Panc1 (cell line): ENCODE results near the gene ITGB4. TPM values are rescaled to one million over a fixed set of nuclear protein-coding genes. Genes with fewer than 3 reads are reported as not detected.
A peak's percentile ranks its signal among the peaks of the same experiment; 100 is the strongest.

Source experiments
- ATAC-seq: fragments of 200-7000 bp; cut with Tn5 transposase; 2 replicates; pipeline ENCODE4 v1.9.1; 2020; ENCODE audit warnings: mild to moderate bottlenecking, moderate library complexity
- BruUV-seq: library from RNA; stranded (reverse); fragments of 400-500 nt; replicated peaks from 2 replicates; lab custom pipeline; 2021; lab: Mats Ljungman, UMichigan
- CTCF ChIA-PET: fragments of 300-600 bp; sonication (Branson Sonifier 250); formaldehyde crosslinking; loops from one replicate; lab custom pipeline; 2022; ENCODE audit warnings: antibody characterized with exemption; lab: Charles Lee
- POLR2A ChIA-PET: fragments of 300-600 bp; sonication (Branson Sonifier 250); formaldehyde crosslinking; loops from one replicate; lab custom pipeline; 2022; ENCODE audit warnings: antibody characterized with exemption; lab: Charles Lee
- DNase-seq: peaks from one replicate; pipeline ENCODE4 v3.0.0-alpha.2; 2010; ENCODE audit warnings: low read depth, low spot score
- H3K27ac ChIP-seq: 2 replicates; pipeline ENCODE4 v1.5.1; 2011; ENCODE audit warnings: mild to moderate bottlenecking, low read length, inconsistent platforms
- H3K27me3 ChIP-seq: fragments of 200-500 bp; sonication (Bioruptor generic); 2 replicates; pipeline ENCODE4 v1.6.0; 2014; ENCODE audit warnings: low read length, inconsistent platforms; ENCODE audit not compliant: control insufficient read depth, insufficient read depth
- H3K36me3 ChIP-seq: fragments of 200-500 bp; sonication (Bioruptor generic); 2 replicates; pipeline ENCODE4 v1.5.1; 2014; ENCODE audit warnings: inconsistent platforms, mild to moderate bottlenecking, low read length, moderate library complexity; ENCODE audit not compliant: control insufficient read depth, insufficient read depth
- H3K4me1 ChIP-seq: 2 replicates; pipeline ENCODE4 v1.5.1; 2011; ENCODE audit warnings: inconsistent platforms, mild to moderate bottlenecking, low read length, moderate library complexity; ENCODE audit not compliant: control insufficient read depth, insufficient read depth
- H3K4me3 ChIP-seq, 2 experiments: 2 replicates each; pipeline ENCODE4 v1.5.1; 2011 to 2012; ENCODE audit warnings: low read depth in 2 of 2, low read length in 2 of 2, mild to moderate bottlenecking in 2 of 2, inconsistent platforms in 1 of 2, moderate library complexity in 1 of 2
- H3K9me3 ChIP-seq: fragments of 200-500 bp; sonication (Bioruptor generic); 2 replicates; pipeline ENCODE4 v1.5.1; 2014; ENCODE audit warnings: low read depth, mild to moderate bottlenecking, inconsistent platforms, low read length, moderate library complexity; ENCODE audit not compliant: control insufficient read depth, insufficient read depth
- CTCF ChIP-seq: fragments of 450-650 bp; IDR thresholded peaks from 2 replicates; pipeline ENCODE4 v1.5.1; 2017; ENCODE audit warnings: mild to moderate bottlenecking
- POLR2AphosphoS5 ChIP-seq: IDR thresholded peaks from 2 replicates; pipeline ENCODE4 v1.6.1; 2012; ENCODE audit warnings: mild to moderate bottlenecking, low read depth, low read length, moderate library complexity
- SIN3A ChIP-seq: IDR thresholded peaks from 2 replicates; pipeline ENCODE4 v1.6.1; 2012; ENCODE audit warnings: low read depth, mild to moderate bottlenecking, low read length, moderate library complexity, borderline replicate concordance; ENCODE audit not compliant: insufficient read depth
- TCF7L2 ChIP-seq: IDR thresholded peaks from 2 replicates; pipeline ENCODE4 v1.6.1; 2011; ENCODE audit warnings: mild to moderate bottlenecking, low read depth, low read length, inconsistent platforms
- in situ Hi-C: cut with HindIII; loops from 2 replicates; pipeline ENCODE4 v1.10.0; 2016; ENCODE audit warnings: low sequenced_read_pairs, low pct_unique_long_range_greater_than_20kb
- intact Hi-C: fragments of 100-400 bp; cut with micrococcal nuclease; formaldehyde crosslinking; loops from one replicate; pipeline ENCODE4 v1.10.0; 2022; ENCODE audit not compliant: unreplicated experiment
- total RNA-seq: library from RNA; stranded (reverse); gene quantifications from one replicate; pipeline ENCODE4 v1.2.1, GENCODE V29; 2021; ENCODE audit not compliant: unreplicated experiment
- TF ChIP-seq, protein P1 (sequence below), 2 experiments: IDR thresholded peaks; 2 replicates each; pipeline ENCODE4 v1.6.1; 2011 to 2012; ENCODE audit warnings: low read depth in 2 of 2, control low read depth in 1 of 2, low read length in 1 of 2, mild to moderate bottlenecking in 1 of 2, moderate library complexity in 1 of 2; ENCODE audit not compliant: insufficient read depth in 1 of 2

Gene ITGB4
- total RNA-seq, 1 experiment from 2014 or later: 100 TPM

GRCh38 chr17:75793460-75793859, 72.2 kb downstream of the ITGB4 start:
- Histone ChIP-seq H3K27ac (no peak overlapping the region), H3K4me3 (no peak overlapping the region), H3K9me3 (no peaks in the 10 kb centered on the region), H3K36me3 (no peaks in the 10 kb centered on the region), H3K4me1 (no peaks in the 10 kb centered on the region), H3K27me3 (no peaks in the 10 kb centered on the region)
- ATAC-seq (no peak), DNase-seq (no peak)
- ChIA-PET CTCF (no interaction called here), POLR2A (interaction anchor here (0.6 kb wide), 1 partner anchor 11 kb away, joined by 4 read pairs; no protein-coding TSS in a partner anchor)
- TSS peak; percentile 15 for BruUV-seq
- TF ChIP-seq SIN3A: no peak
- no peak for TF ChIP-seq POLR2AphosphoS5
- no peak for TF ChIP-seq TCF7L2
- TF ChIP-seq, protein P1, sequence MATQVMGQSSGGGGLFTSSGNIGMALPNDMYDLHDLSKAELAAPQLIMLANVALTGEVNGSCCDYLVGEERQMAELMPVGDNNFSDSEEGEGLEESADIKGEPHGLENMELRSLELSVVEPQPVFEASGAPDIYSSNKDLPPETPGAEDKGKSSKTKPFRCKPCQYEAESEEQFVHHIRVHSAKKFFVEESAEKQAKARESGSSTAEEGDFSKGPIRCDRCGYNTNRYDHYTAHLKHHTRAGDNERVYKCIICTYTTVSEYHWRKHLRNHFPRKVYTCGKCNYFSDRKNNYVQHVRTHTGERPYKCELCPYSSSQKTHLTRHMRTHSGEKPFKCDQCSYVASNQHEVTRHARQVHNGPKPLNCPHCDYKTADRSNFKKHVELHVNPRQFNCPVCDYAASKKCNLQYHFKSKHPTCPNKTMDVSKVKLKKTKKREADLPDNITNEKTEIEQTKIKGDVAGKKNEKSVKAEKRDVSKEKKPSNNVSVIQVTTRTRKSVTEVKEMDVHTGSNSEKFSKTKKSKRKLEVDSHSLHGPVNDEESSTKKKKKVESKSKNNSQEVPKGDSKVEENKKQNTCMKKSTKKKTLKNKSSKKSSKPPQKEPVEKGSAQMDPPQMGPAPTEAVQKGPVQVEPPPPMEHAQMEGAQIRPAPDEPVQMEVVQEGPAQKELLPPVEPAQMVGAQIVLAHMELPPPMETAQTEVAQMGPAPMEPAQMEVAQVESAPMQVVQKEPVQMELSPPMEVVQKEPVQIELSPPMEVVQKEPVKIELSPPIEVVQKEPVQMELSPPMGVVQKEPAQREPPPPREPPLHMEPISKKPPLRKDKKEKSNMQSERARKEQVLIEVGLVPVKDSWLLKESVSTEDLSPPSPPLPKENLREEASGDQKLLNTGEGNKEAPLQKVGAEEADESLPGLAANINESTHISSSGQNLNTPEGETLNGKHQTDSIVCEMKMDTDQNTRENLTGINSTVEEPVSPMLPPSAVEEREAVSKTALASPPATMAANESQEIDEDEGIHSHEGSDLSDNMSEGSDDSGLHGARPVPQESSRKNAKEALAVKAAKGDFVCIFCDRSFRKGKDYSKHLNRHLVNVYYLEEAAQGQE (IDR thresholded peaks at IDR 0.05; ENCODE audit: insufficient read depth in 1 of 2, low read depth in 2 of 2, low read length in 1 of 2): no peak
- no peak for TF ChIP-seq CTCF
- intact Hi-C loops: no loop called here
- in situ Hi-C loops: no loop called here

- ChIA-PET POLR2A (interaction anchor here (0.5 to 0.7 kb wide), 2 partner anchors 9 to 23 kb away, joined by 3 to 6 read pairs; no protein-coding TSS in a partner anchor), CTCF (interaction anchor here (0.9 kb wide), 1 partner anchor 31 kb away, joined by 4 read pairs; no protein-coding TSS in a partner anchor)
- Histone ChIP-seq H3K27ac (no peak overlapping the region), H3K27me3 (no peaks in the 10 kb centered on the region), H3K4me3 (no peak overlapping the region), H3K36me3 (no peaks in the 10 kb centered on the region), H3K9me3 (no peaks in the 10 kb centered on the region), H3K4me1 (no peaks in the 10 kb centered on the region)
- DNase-seq (no peak), ATAC-seq (no peak)
- intact Hi-C loops: no loop called here
- in situ Hi-C loops: no loop called here
- BruUV-seq: TSS peak; percentile 2
- TF ChIP-seq, protein P1 (IDR thresholded peaks at IDR 0.05; ENCODE audit: insufficient read depth in 1 of 2, low read depth in 2 of 2, low read length in 1 of 2): no peak
- TF ChIP-seq TCF7L2 (no peak), CTCF (no peak), POLR2AphosphoS5 (no peak), SIN3A (no peak)
Measured at GRCh38 chr17:75795820-75796607, 74.8 kb downstream of the ITGB4 start.
